ENCODE results near the gene AGPAT3.
"Not testable (repeated sequence)": the region's sequence is repeated elsewhere in the genome, so short reads cannot be mapped to it uniquely, and the experiment has no call there.

AGPAT3 gene

DNA sequence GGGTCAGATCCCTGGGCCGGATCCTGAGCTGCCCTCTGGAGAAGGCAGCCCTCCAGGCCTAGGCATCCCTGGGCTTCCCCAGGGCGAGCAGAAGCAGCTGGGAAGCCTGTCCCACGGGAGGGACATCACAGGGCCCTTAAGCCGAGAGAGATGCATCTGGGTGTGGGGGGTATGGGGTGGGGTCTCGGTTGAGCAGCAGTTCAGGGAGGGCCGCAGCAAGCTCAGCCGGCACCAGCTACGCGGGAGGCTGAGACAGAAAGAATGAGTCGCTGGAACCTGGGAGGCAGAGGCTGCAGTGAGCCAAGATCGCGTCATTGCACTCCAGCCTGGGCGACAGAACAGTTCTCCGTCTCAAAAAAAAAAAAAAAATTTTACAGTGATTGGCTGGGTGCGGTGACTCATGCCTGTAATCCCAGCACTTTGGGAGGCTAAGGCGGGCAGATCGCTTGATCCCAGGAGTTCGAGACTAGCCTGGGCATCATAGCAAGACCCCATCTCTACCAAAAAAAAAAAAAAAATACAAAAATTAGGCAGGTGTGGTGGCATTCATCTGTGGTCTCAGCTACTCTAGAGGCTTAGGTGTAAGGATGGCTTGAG lies 37.9 kb upstream of the AGPAT3 start:
- Mint-ChIP-seq H3K4me3 (no peak overlapping the region), H3K27me3 (no peaks in the 10 kb centered on the region), H3K36me3 (no peaks in the 10 kb centered on the region), H3K9me3 (no peaks in the 10 kb centered on the region), H3K27ac (no peak overlapping the region), H3K4me1 (no peaks in the 10 kb centered on the region)

DNA sequence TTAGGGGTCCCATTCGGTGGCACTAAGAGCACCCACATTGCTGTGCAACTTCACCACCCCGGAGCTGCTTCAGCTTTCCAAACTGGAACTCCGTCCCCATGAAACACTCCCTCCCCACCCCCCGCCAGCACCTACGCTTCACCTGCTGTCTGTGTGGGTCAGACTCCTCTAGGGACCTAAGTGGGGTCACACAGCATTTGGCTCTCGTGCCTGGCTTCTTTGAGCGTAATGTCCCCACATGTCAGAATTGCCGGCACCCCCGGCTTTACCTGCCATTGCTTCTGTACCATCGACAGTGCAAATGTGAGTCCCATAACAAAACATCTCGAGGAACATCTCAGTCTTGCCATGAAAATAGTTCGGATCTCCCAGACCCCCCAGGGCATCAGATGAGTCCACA lies 35.9 kb upstream of the AGPAT3 start:
- H3K4me1 Mint-ChIP-seq, result no peaks in the 10 kb centered on the region
- no peak overlapping the region for H3K4me3 Mint-ChIP-seq
- peaks cover 3% of the 10 kb centered on the region for H3K36me3 Mint-ChIP-seq
- H3K9me3 Mint-ChIP-seq, result no peaks in the 10 kb centered on the region
- H3K27ac Mint-ChIP-seq, result no peak overlapping the region
- peaks cover 4% of the 10 kb centered on the region for H3K27me3 Mint-ChIP-seq

DNA sequence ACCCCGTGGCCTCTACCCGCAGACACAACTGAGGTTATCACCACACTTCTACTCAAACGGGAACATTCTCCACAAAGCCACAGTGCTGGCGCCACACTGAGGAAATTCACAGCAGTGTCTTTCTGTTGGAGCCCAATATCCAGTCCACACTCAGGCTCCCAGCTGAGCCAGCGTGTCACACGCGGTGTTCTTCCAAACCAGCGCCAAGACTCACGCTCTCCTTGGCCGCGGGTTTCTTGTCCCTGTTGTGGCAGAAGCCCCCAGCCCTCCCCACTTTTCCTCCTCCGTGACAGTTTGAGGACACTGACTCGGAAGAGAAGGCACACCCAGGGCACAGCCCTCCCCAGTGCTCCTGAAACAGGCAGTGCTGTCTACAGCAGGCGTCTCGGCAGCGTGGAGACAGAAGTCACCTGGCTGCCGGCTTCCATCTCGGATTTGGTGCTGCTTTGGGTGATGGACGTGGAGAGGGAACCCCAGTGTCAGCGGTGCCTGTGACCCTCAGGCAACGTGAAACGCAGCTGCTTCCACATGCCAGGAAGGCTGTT lies 35.4 kb upstream of the AGPAT3 start:
- Mint-ChIP-seq H3K27ac (no peak overlapping the region), H3K9me3 (no peaks in the 10 kb centered on the region), H3K36me3 (peaks cover 3% of the 10 kb centered on the region), H3K4me3 (no peak overlapping the region), H3K4me1 (no peaks in the 10 kb centered on the region), H3K27me3 (peaks cover 4% of the 10 kb centered on the region)

DNA sequence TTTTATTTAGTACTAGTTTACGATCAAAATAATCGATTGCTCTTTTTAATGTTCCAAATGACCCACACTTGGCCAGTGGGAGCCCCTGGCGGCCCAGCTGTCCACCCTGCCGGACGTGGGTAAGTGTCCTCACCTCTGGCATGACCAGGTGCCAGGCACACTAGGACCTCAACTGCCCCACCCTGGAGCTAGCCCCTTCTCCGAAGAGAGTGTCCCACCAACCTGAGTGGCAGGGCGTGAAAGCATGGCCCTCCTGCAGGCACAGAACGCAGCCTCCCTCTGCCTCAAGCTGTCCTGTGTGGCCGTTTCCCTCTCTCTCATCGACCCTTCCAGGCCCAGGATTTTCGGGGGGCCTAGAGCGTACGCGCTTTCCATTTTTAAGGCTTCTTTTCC lies 32.9 kb upstream of the AGPAT3 start:
- peaks cover 3% of the 10 kb centered on the region for H3K36me3 Mint-ChIP-seq
- H3K27me3 Mint-ChIP-seq, result peaks cover 10% of the 10 kb centered on the region
- no peaks in the 10 kb centered on the region for H3K9me3 Mint-ChIP-seq
- H3K4me1 Mint-ChIP-seq, result no peaks in the 10 kb centered on the region
- H3K4me3 Mint-ChIP-seq, result no peak overlapping the region
- no peak overlapping the region for H3K27ac Mint-ChIP-seq

DNA sequence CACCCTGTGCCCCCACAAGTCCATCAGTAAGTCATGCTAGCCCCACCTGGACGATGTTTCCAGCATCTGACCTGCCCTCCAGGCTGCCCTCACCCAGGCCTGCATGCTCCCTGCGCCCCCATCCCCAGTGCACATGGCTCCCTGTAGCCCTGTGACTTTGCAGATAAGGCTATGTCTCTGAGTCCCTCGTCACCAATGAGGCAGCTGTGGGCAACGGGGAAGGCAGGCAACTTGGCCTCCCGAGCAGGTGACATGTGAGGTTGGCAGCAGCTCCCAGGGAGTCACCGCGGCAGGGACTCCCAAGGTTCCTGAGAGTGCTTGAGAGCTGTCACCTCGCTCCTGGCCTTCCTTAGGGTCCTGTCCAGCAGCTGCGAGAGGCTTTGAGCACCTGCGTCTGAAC lies 32.4 kb upstream of the AGPAT3 start:
- H3K27me3 Mint-ChIP-seq, result peaks cover 10% of the 10 kb centered on the region
- no peaks in the 10 kb centered on the region for H3K4me1 Mint-ChIP-seq
- peaks cover 3% of the 10 kb centered on the region for H3K36me3 Mint-ChIP-seq
- no peak overlapping the region for H3K27ac Mint-ChIP-seq
- no peak overlapping the region for H3K4me3 Mint-ChIP-seq
- no peaks in the 10 kb centered on the region for H3K9me3 Mint-ChIP-seq

DNA sequence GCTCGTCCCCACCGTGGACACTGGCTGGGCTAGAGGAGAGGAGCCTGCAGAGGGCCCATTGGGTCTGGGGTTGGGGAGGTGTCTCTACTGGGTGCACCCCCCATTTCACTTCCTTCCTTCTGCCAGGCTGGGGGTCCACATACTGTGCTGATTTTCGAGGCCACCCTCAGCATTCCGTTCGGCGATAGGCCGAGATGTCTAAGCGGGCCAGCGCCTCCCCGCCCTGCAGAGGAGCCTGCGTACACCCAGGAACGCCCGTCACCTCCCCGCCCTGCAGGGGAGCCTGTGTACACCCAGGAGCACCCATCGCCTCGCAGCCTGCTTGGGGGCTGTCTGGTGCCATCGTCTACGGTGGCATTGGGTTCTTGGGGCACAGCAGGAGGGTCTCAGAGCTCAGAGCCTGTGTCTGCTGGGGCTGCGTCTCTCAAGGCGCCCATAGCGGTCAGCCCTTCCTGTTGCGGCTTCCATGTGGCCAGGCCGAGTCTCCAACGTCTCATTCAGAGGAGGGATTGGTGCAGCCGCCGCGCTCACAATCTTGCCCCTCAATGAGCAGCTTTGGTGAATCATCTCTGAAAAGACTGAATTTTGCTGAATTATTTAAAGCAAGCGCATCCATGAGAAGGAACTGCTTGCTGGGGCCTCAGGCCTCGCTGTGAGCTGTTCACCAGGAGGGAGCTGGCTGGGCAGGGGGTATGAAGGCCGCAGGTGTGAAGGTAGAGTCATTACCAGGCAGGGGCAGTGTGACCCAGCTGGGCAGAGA lies 30.7 kb upstream of the AGPAT3 start:
- no peak overlapping the region for H3K27ac Mint-ChIP-seq
- no peak overlapping the region for H3K4me3 Mint-ChIP-seq
- peaks cover 3% of the 10 kb centered on the region for H3K36me3 Mint-ChIP-seq
- no peaks in the 10 kb centered on the region for H3K9me3 Mint-ChIP-seq
- no peaks in the 10 kb centered on the region for H3K4me1 Mint-ChIP-seq
- peaks cover 10% of the 10 kb centered on the region for H3K27me3 Mint-ChIP-seq

DNA sequence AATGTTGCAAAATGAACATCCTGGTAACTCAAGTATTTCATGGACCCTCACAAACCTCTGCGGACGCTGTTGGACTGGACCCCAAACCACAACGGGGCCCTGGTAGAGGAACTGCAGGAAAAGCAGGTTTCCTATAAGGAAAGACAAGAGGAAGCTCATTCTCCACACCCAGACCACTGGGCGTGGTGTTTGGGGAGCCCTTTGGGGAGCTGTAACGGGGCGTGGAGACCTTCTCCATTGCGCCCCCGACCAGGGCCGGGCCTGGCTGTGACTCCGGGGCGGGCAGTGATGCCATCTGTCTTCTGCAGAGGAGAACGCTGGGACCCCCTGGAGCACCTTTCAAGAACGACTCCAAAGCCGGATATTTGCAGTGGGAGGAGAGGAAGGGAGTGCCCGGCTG lies 30.0 kb upstream of the AGPAT3 start:
- Mint-ChIP-seq H3K27ac (no peak overlapping the region), H3K9me3 (no peaks in the 10 kb centered on the region), H3K27me3 (peaks cover 10% of the 10 kb centered on the region), H3K4me1 (no peaks in the 10 kb centered on the region), H3K36me3 (peaks cover 3% of the 10 kb centered on the region), H3K4me3 (no peak overlapping the region)

DNA sequence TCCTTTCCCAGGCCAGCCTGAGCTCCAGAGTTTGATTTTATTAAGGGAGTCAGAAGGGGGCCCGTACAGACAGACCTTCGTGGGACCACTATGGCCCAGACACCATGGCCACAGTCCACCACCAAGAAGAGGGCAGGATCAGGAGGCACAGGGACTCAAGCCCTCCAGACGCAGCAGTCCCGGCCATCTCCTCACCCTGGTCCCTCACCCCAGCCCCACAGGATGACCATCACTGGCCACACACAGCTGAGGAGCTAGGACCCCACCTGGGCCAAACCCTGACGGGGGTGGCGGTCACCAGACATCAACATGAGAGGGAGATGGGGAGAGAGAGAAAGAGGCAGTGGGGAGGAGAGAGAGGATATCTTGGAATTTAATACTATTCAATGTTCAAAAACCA lies 29.2 kb upstream of the AGPAT3 start:
- Mint-ChIP-seq H3K4me3 (no peak overlapping the region), H3K4me1 (no peaks in the 10 kb centered on the region), H3K9me3 (no peaks in the 10 kb centered on the region), H3K27ac (peak overlapping the region; percentile 17), H3K27me3 (peaks cover 10% of the 10 kb centered on the region), H3K36me3 (peaks cover 3% of the 10 kb centered on the region)

DNA sequence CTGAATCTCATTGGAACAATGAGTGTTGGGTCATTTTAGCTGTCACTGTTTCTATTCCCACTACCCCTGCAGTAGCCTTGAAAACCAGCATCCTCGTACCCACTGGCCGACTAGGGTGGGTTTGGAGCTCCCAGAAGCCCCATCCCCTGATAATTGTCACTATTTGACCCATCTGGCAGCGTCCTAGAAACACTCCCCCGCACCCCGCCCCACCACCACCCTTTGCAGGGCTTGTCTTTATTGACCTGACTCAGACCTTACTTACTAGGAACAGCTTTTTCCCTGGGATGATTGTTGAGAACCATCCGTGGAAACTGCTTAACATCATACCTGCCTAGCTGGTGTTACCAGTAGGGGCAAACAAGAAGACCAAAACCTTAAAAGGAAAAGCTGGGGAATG lies 28.4 kb upstream of the AGPAT3 start:
- no peak overlapping the region for H3K27ac Mint-ChIP-seq

DNA sequence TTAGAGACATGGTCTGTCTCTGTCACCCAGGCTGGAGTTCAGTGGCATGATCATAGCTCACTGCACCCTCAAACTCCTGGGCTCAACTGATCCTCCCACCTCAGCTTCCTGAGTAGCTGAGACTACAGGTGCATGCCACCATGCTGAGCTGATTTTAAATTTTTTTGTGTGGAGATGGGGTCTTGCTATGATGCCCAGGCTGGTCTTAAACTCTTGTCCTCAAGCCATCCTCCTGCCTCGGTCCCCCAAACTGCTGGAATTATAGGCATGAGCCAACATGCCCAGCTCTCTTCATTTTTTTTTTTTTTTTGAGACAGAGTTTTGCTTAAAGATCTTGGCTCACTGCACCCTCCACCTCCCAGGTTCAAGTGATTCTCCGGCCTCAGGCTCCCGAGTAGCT lies 24.8 kb upstream of the AGPAT3 start:
- H3K4me1 Mint-ChIP-seq, result peaks cover 11% of the 10 kb centered on the region
- H3K27me3 Mint-ChIP-seq, result peaks cover 5% of the 10 kb centered on the region
- H3K9me3 Mint-ChIP-seq, result no peaks in the 10 kb centered on the region
- no peak overlapping the region for H3K27ac Mint-ChIP-seq
- no peaks in the 10 kb centered on the region for H3K36me3 Mint-ChIP-seq
- no peak overlapping the region for H3K4me3 Mint-ChIP-seq

More for the DNA sequence above, 28.4 kb upstream of the AGPAT3 start:
- H3K36me3 Mint-ChIP-seq, result peaks cover 3% of the 10 kb centered on the region
- H3K4me3 Mint-ChIP-seq, result no peak overlapping the region
- H3K27me3 Mint-ChIP-seq, result peaks cover 10% of the 10 kb centered on the region
- H3K9me3 Mint-ChIP-seq, result no peaks in the 10 kb centered on the region
- no peaks in the 10 kb centered on the region for H3K4me1 Mint-ChIP-seq

DNA sequence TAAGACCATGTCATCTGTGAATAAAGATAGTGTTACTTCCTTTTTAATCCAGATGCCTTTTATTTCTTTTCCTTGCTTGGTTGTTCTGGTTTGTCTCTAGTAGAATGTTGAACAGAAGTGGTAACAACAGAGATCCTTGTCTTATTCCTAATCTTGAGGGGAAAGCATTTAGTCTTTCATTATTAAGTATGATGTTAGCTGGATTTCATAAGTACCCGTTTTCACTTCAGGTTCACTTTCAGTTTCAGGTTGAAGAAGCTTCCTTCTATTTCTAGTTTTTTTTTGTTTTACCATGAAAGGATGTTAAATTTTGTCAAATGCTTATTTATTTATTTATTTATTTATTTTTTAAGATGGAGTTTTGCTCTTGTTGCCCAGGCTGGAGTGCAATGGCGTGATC lies 22.3 kb upstream of the AGPAT3 start:
- no peaks in the 10 kb centered on the region for H3K9me3 Mint-ChIP-seq
- peak overlapping the region; percentile 61 for H3K4me3 Mint-ChIP-seq

DNA sequence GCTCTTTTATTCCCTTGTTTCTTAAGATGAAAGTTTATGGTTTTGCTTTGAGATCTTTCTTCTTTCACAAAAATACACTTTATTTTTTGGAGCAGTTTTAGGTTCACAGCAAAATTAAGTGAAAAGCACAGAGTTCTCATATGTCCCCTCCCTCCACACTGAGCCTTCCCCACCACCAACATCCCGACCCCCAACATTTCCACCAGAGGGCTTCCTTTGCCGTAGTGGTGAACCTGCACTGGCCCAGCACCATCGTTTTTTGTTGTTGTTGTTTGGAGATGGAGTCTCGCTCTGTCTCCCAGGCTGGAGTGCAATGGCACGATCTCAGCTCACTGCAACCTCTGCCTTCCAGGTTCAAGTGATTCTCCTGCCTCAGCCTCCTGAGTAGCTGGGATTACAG lies 20.1 kb upstream of the AGPAT3 start:
- not testable (repeated sequence) for H3K4me3 Mint-ChIP-seq, H3K27ac Mint-ChIP-seq, H3K36me3 Mint-ChIP-seq, H3K9me3 Mint-ChIP-seq, H3K27me3 Mint-ChIP-seq
- H3K4me1 Mint-ChIP-seq, result peaks cover 11% of the 10 kb centered on the region

More for the DNA sequence above, 22.3 kb upstream of the AGPAT3 start:
- Mint-ChIP-seq H3K27me3 (no peaks in the 10 kb centered on the region), H3K36me3 (no peaks in the 10 kb centered on the region), H3K27ac (peak overlapping the region; percentile 69), H3K4me1 (peaks cover 11% of the 10 kb centered on the region)

DNA sequence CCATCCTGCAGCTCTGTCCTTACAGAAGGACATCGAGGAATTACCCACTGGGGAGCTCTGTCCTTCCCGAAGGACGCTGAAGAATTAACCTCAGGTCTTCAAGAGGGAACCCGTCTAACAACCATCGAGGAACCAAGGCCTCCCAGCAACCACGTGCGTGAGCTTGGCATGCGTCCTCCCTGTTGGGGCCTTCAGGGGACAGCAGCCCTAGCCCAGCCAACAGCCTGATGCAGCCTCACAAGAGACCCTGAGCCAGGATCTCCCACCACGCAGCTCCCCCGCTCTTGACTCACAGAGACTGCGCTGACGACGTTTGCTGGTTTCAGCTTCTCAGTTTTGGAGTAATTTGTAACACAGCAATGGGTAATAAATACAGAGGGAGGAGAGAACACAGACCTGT lies 19.6 kb upstream of the AGPAT3 start:
- no peak overlapping the region for H3K27ac Mint-ChIP-seq
- no peaks in the 10 kb centered on the region for H3K36me3 Mint-ChIP-seq
- no peaks in the 10 kb centered on the region for H3K27me3 Mint-ChIP-seq
- no peak overlapping the region for H3K4me3 Mint-ChIP-seq
- H3K9me3 Mint-ChIP-seq, result no peaks in the 10 kb centered on the region
- peaks cover 11% of the 10 kb centered on the region for H3K4me1 Mint-ChIP-seq

DNA sequence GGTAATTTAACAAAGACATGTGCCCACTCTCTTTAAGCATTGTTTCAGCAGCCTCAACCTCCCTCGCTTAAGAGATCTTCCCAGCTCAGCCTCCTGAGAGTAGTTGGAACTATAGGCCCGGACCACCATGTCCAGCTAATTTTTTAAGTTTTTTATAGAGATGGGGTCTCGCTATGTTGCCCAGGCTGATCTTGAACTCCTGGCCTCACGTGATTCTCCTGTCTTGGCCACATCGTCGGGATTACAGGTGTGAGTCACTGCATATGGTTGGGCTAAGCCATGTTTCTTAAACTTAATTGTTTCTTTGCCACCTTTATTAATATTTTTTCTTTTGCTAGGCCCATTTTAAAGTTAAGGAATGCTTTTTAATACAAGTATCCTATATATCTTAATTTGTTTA lies 18.6 kb upstream of the AGPAT3 start:
- Mint-ChIP-seq H3K27ac (no peak overlapping the region), H3K9me3 (no peaks in the 10 kb centered on the region), H3K4me3 (no peak overlapping the region), H3K4me1 (peaks cover 11% of the 10 kb centered on the region), H3K36me3 (no peaks in the 10 kb centered on the region), H3K27me3 (no peaks in the 10 kb centered on the region)

DNA sequence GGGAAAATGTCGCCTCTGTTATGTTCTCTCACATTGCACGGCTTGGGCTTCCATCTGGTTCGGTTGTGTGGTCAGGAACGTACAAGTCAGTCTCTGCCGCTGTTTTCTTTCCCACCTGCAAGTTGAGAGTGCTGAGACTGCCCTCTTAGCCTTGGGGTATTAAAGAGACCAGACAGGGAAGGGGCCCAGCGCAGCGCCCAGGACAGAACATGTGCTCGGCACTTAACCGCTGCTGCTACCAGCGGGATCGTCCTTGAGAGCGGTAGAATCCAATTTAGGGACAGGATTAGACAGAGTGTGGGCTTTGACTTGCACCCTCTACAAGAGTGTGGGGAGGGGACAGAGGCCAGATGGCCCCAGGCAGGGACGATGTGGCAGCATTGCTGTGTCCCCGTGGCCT lies 17.7 kb upstream of the AGPAT3 start:
- no peak overlapping the region for H3K4me3 Mint-ChIP-seq
- H3K27ac Mint-ChIP-seq, result no peak overlapping the region
- no peaks in the 10 kb centered on the region for H3K27me3 Mint-ChIP-seq
- H3K36me3 Mint-ChIP-seq, result no peaks in the 10 kb centered on the region
- peaks cover 10% of the 10 kb centered on the region for H3K4me1 Mint-ChIP-seq
- H3K9me3 Mint-ChIP-seq, result no peaks in the 10 kb centered on the region

DNA sequence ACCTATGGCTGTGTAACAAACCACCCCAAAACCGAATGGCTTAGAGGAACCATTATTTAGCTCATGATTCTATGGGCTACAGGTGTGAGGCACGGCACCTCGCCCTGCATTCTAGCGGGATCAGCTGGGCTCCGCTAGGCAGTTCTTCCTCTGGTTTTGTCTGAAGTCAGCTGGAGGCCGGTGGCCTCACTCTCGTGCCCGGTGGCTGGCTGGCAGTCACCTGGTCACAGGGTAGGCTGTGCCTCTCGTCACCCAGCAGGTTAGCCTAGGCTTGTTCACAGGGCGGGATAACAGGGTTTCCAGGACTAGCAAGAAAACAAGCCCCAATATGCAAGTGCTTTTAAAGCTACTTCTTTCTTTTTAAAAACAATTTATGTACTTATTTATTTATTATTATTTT lies 16.3 kb upstream of the AGPAT3 start:
- H3K27ac Mint-ChIP-seq, result no peak overlapping the region
- H3K4me1 Mint-ChIP-seq, result peaks cover 4% of the 10 kb centered on the region
- no peak overlapping the region for H3K4me3 Mint-ChIP-seq
- H3K36me3 Mint-ChIP-seq, result no peaks in the 10 kb centered on the region
- no peaks in the 10 kb centered on the region for H3K9me3 Mint-ChIP-seq
- H3K27me3 Mint-ChIP-seq, result no peaks in the 10 kb centered on the region
